GM12878 (cell line): ENCODE results near the gene GTF2F2. TPM values are rescaled to one million over a fixed set of nuclear protein-coding genes. Genes with fewer than 3 reads are reported as not detected.

Source experiments
- ATAC-seq: fragments of 200-7000 bp; cut with Tn5 transposase; 3 replicates; pipeline ENCODE4 v1.9.1; 2020; ENCODE audit warnings: mild to moderate bottlenecking, moderate library complexity
- BruUV-seq: library from RNA; stranded (reverse); fragments of 400-500 nt; replicated peaks from 2 replicates; lab custom pipeline; 2021; lab: Mats Ljungman, UMichigan
- CTCF ChIA-PET: fragments of 300-600 bp; sonication (Branson Sonifier 250); formaldehyde crosslinking; extraction: SDS; loops from one replicate; lab custom pipeline; 2021; ENCODE audit warnings: inconsistent platforms; lab: Yijun Ruan, JAX
- POLR2A ChIA-PET: fragments of 350-600 bp; formaldehyde crosslinking; extraction: SDS; loops from one replicate; lab custom pipeline; 2021; ENCODE audit warnings: inconsistent platforms; lab: Charles Lee
- RAD21 ChIA-PET: fragments of 300-600 bp; sonication (Branson Sonifier 250); formaldehyde crosslinking; loops from one replicate; lab custom pipeline; 2023; ENCODE audit warnings: antibody characterized with exemption; ENCODE audit not compliant: unreplicated experiment; lab: Charles Lee
- SMC1A ChIA-PET: fragments of 300-600 bp; sonication (Branson Sonifier 250); formaldehyde crosslinking; loops from one replicate; lab custom pipeline; 2023; ENCODE audit not compliant: unreplicated experiment, uncharacterized antibody; lab: Charles Lee
- DNase-seq: peaks from one replicate; pipeline ENCODE4 v3.0.0-alpha.2; 2011; ENCODE audit warnings: low read depth, low spot score
- FAIRE-seq: peaks from 3 replicates; lab custom pipeline; 2011; peaks lifted over from hg19 to GRCh38; lab: Jason Lieb, UNC
- H2AFZ ChIP-seq: 2 replicates; pipeline ENCODE4 v1.6.0; 2011; ENCODE audit warnings: low read depth, low read length, control low read depth; ENCODE audit not compliant: control insufficient read depth
- H3K27ac ChIP-seq: 2 replicates; pipeline ENCODE4 v1.5.1; 2011; ENCODE audit warnings: control low read depth; ENCODE audit not compliant: control insufficient read depth, insufficient read depth
- H3K27me3 ChIP-seq, 2 experiments: replicated peaks in 1 of 2; 2 replicates each; pipeline versions ENCODE4 v1.6.0 to v1.6.1; 2011; ENCODE audit warnings: low read length in 1 of 2; ENCODE audit not compliant: control insufficient read depth in 2 of 2, insufficient read depth in 2 of 2
- H3K36me3 ChIP-seq, 2 experiments: 2 replicates each; pipeline ENCODE4 v1.5.1; 2011; ENCODE audit warnings: low read length in 1 of 2; ENCODE audit not compliant: control insufficient read depth in 2 of 2, insufficient read depth in 2 of 2
- H3K4me1 ChIP-seq: 2 replicates; pipeline ENCODE4 v1.6.1; 2011; ENCODE audit warnings: mild to moderate bottlenecking, low read length, moderate library complexity, mixed read lengths; ENCODE audit not compliant: control insufficient read depth, insufficient read depth
- H3K4me2 ChIP-seq: 2 replicates; pipeline ENCODE4 v1.6.0; 2011; ENCODE audit warnings: control low read depth; ENCODE audit not compliant: control insufficient read depth, insufficient read depth
- H3K4me3 ChIP-seq: fragments of 200-600 bp; sonication (generic); 2 replicates; pipeline ENCODE4 v1.5.1; 2016
- H3K79me2 ChIP-seq: 2 replicates; pipeline ENCODE4 v1.6.0; 2011; ENCODE audit warnings: low read length; ENCODE audit not compliant: control insufficient read depth, insufficient read depth
- H3K9ac ChIP-seq: 2 replicates; pipeline ENCODE4 v1.8.0; 2011; ENCODE audit warnings: low read length, control low read depth, mixed read lengths; ENCODE audit not compliant: control insufficient read depth, insufficient read depth
- H3K9me3 ChIP-seq: replicated peaks from 3 replicates; pipeline ENCODE4 v1.5.1; 2011; ENCODE audit warnings: mild to moderate bottlenecking, low read length; ENCODE audit not compliant: control insufficient read depth, insufficient read depth
- H4K20me1 ChIP-seq: 2 replicates; pipeline ENCODE4 v1.6.0; 2011; ENCODE audit not compliant: control insufficient read depth, insufficient read depth
- CEBPZ ChIP-seq: fragments of 150-350 bp; IDR thresholded peaks from 2 replicates; pipeline ENCODE4 v1.6.1; 2016; ENCODE audit warnings: low read depth, low read length
- CREM ChIP-seq: IDR thresholded peaks from 2 replicates; pipeline ENCODE4 v1.6.1; 2014; ENCODE audit warnings: antibody characterized with exemption, low read depth
- EZH2 ChIP-seq: IDR thresholded peaks from 2 replicates; pipeline ENCODE4 v1.6.1; 2012; ENCODE audit warnings: low read depth, mild to moderate bottlenecking, control low read depth, inconsistent platforms, low read length, borderline replicate concordance; ENCODE audit not compliant: control insufficient read depth
- KLF5 ChIP-seq: fragments of 450-650 bp; IDR thresholded peaks from 2 replicates; pipeline ENCODE4 v1.6.1; 2014; ENCODE audit warnings: mild to moderate bottlenecking; ENCODE audit not compliant: partially characterized antibody
- MEF2A ChIP-seq: IDR thresholded peaks from 2 replicates; pipeline ENCODE4 v1.6.1; 2011; ENCODE audit warnings: low read depth, mild to moderate bottlenecking, low read length, moderate library complexity; ENCODE audit not compliant: insufficient read depth
- MLLT1 ChIP-seq: fragments of 450-650 bp; IDR thresholded peaks from 2 replicates; pipeline ENCODE4 v1.6.1; 2016; ENCODE audit warnings: mild to moderate bottlenecking
- NFIC ChIP-seq: IDR thresholded peaks from 2 replicates; pipeline ENCODE4 v1.6.1; 2012; ENCODE audit warnings: low read depth, mild to moderate bottlenecking, inconsistent platforms, low read length, moderate library complexity
- PML ChIP-seq: IDR thresholded peaks from 2 replicates; pipeline ENCODE4 v1.6.1; 2012; ENCODE audit warnings: low read length, inconsistent platforms
- TCF3 ChIP-seq: IDR thresholded peaks from 2 replicates; pipeline ENCODE4 v1.6.1; 2012; ENCODE audit warnings: low read depth, mild to moderate bottlenecking, low read length, borderline replicate concordance; ENCODE audit not compliant: insufficient read depth
- ZNF207 ChIP-seq: fragments of 450-650 bp; IDR thresholded peaks from 2 replicates; pipeline ENCODE4 v1.6.1; 2014; ENCODE audit warnings: antibody characterized with exemption, mild to moderate bottlenecking, borderline replicate concordance
- WGBS: methylation state at CpG from one replicate; pipeline ENCODE4 v1.1.6; 2016; ENCODE audit warnings: low lambda C conversion rate; ENCODE audit not compliant: insufficient replicate concordance, insufficient coverage; ENCODE audit errors: missing lambda C conversion rate; 5-methylcytosine and 5-hydroxymethylcytosine counted together
- in situ Hi-C: fragments of 300-500 bp; cut with MboI; formaldehyde crosslinking; loops from 9 replicates; pipeline ENCODE4 v1.14.3; 2018; ENCODE audit warnings: mixed read lengths
- intact Hi-C: fragments of 100-400 bp; cut with micrococcal nuclease; formaldehyde crosslinking; loops from one replicate; pipeline ENCODE4 v1.14.2; 2022; ENCODE audit not compliant: unreplicated experiment
- polyA plus RNA-seq, 11 experiments: library from polyadenylated mRNA; depleted of rRNA in 4 of 11; unstranded in 6 of 11; stranded (reverse) in 5 of 11; fragments of >200 nt; fragmentation: Nextera tagmentation in 4 of 11; fragmentation: Illumina TruSeq in 1 of 11; extraction: Ambion mirVana in 4 of 11; extraction: Trizol in 1 of 11; gene quantifications; 1 replicate in 1 of 11; 2 replicates in 10 of 11; pipeline versions ENCODE4 v1.2.1 to v1.2.3, GENCODE V29; 2011 to 2016; ENCODE audit warnings: inconsistent platforms in 2 of 11, missing spikeins in 2 of 11, low read depth in 1 of 11
- total RNA-seq, 4 experiments: library from RNA; depleted of rRNA in 3 of 4; stranded (reverse); fragments of >200 nt in 3 of 4; fragmentation: Illumina TruSeq in 1 of 4; extraction: Trizol in 1 of 4; gene quantifications; 2 replicates each; pipeline versions ENCODE4 v1.2.1 to v1.2.3, GENCODE V29; 2013 to 2021

GTF2F2 gene
- total and polyA plus RNA-seq, 10 of the 15 experiments (the other 5 are each of a cell fraction or from before 2014, with no cell fraction given) = 14.5 to 30.8 (median 22.6) TPM

GRCh38 chr13:45168555-45168930 is 48.2 kb downstream of the GTF2F2 start:
- CTCF ChIA-PET = no interaction called here

GRCh38 chr13:45174478-45174877 is 54.2 kb downstream of the GTF2F2 start:
- FAIRE-seq = no peak
- CTCF ChIA-PET = interaction anchor here (1.3 kb wide), 1 partner anchor 12 kb away, joined by 3 read pairs; no protein-coding TSS in a partner anchor
- intact Hi-C loops = no loop called here

More at GRCh38 chr13:45168555-45168930, 48.2 kb downstream of the GTF2F2 start:
- H3K9ac ChIP-seq = no peak overlapping the region
- no peak overlapping the region for H3K4me2 ChIP-seq
- no peak overlapping the region for H3K4me3 ChIP-seq
- no peak overlapping the region for H2AFZ ChIP-seq
- TF ChIP-seq NFIC = no peak
- TF ChIP-seq PML = no peak
- TF ChIP-seq TCF3 = no peak
- no peak for TF ChIP-seq CREM
- no peak for DNase-seq
- H3K36me3 ChIP-seq = no peaks in the 10 kb centered on the region; a peak in 2 of 4 replicates
- H3K9me3 ChIP-seq = no peaks in the 10 kb centered on the region
- no peaks in the 10 kb centered on the region; the same call in 1 of the 2 replicates for H3K79me2 ChIP-seq
- SMC1A ChIA-PET = interaction anchor here (1.6 kb wide), 1 partner anchor 36 kb away, joined by 3 read pairs; no protein-coding TSS in a partner anchor
- POLR2A ChIA-PET = no interaction called here
- no peaks in the 10 kb centered on the region for H3K4me1 ChIP-seq
- H4K20me1 ChIP-seq = no peaks in the 10 kb centered on the region
- H3K27ac ChIP-seq = no peak overlapping the region
- RAD21 ChIA-PET = no interaction called here
- H3K27me3 ChIP-seq = no peaks in the 10 kb centered on the region
- intact Hi-C loops (no loop called here), in situ Hi-C loops (no loop called here)
- no peak for ATAC-seq
- no TSS peak for BruUV-seq
- no peak for FAIRE-seq
- WGBS = 100% methylated on average over 2 of the region's 2 CpGs

More at GRCh38 chr13:45174478-45174877, 54.2 kb downstream of the GTF2F2 start:
- H2AFZ ChIP-seq = no peak overlapping the region
- ChIA-PET RAD21 (no interaction called here), SMC1A (interaction anchor here (0.9 kb wide), 1 partner anchor 11 kb away, joined by 3 read pairs; no protein-coding TSS in a partner anchor)
- no peaks in the 10 kb centered on the region for H4K20me1 ChIP-seq
- no peak overlapping the region for H3K27ac ChIP-seq
- H3K4me1 ChIP-seq = no peaks in the 10 kb centered on the region
- no peaks in the 10 kb centered on the region; a peak in 1 of 4 replicates for H3K36me3 ChIP-seq
- in situ Hi-C loops = loop anchor here (5.0 kb wide), 1 partner anchor 52 kb away; the partner anchor contains the start of gene GTF2F2
- H3K9me3 ChIP-seq = no peaks in the 10 kb centered on the region
- no peaks in the 10 kb centered on the region for H3K27me3 ChIP-seq
- no peak for TF ChIP-seq ZNF207
- TF ChIP-seq KLF5 = no peak
- no peak for TF ChIP-seq MLLT1
- no peak for TF ChIP-seq MEF2A
- TF ChIP-seq EZH2 = no peak
- no peak for TF ChIP-seq CEBPZ
- TF ChIP-seq, all 136 proteins: peak for 0
- no peak overlapping the region for H3K4me3 ChIP-seq
- ATAC-seq (no peak), DNase-seq (no peak)
- H3K4me2 ChIP-seq = no peak overlapping the region
- BruUV-seq = no TSS peak
- H3K9ac ChIP-seq = no peak overlapping the region
- no peaks in the 10 kb centered on the region; the same call in 1 of the 2 replicates for H3K79me2 ChIP-seq
- POLR2A ChIA-PET = no interaction called here
